MM.1S (cell line): ENCODE measurements around the gene SLC6A12.

Experiments used
- DNase-seq: peaks from one replicate; pipeline ENCODE4 v3.0.0-alpha.2; 2015
- H2AFZ ChIP-seq: fragments of 300-600 bp; sonication (generic); 2 replicates; pipeline ENCODE4 v1.6.0; 2016; ENCODE audit warnings: antibody characterized with exemption, low read length
- H3F3A ChIP-seq: fragments of 300-600 bp; sonication (generic); 2 replicates; pipeline ENCODE4 v1.6.1; 2016; ENCODE audit warnings: mild to moderate bottlenecking, antibody characterized with exemption, low read length, moderate library complexity, mixed read lengths; ENCODE audit not compliant: insufficient read depth
- H3K27ac ChIP-seq: fragments of 300-600 bp; sonication (generic); 2 replicates; pipeline ENCODE4 v1.5.1; 2016; ENCODE audit warnings: mild to moderate bottlenecking, low read length
- H3K27me3 ChIP-seq: fragments of 300-600 bp; sonication (generic); replicated peaks from 2 replicates; pipeline ENCODE4 v1.6.0; 2016; ENCODE audit warnings: low read length; ENCODE audit not compliant: insufficient read depth
- H3K36me3 ChIP-seq: fragments of 300-600 bp; sonication (generic); replicated peaks from 2 replicates; pipeline ENCODE4 v1.6.1; 2016; ENCODE audit warnings: mild to moderate bottlenecking, low read length, mixed read lengths; ENCODE audit not compliant: insufficient read depth
- H3K4me1 ChIP-seq: fragments of 300-600 bp; sonication (generic); 2 replicates; pipeline ENCODE4 v1.6.1; 2016; ENCODE audit warnings: low read length, mixed read lengths
- H3K4me2 ChIP-seq: fragments of 300-600 bp; sonication (generic); 2 replicates; pipeline ENCODE4 v1.6.0; 2016; ENCODE audit warnings: low read depth, low read length
- H3K4me3 ChIP-seq: fragments of 300-600 bp; sonication (generic); 2 replicates; pipeline ENCODE4 v1.5.1; 2016; ENCODE audit warnings: low read length, mixed read lengths
- H3K79me2 ChIP-seq: fragments of 300-600 bp; sonication (generic); 2 replicates; pipeline ENCODE4 v1.6.1; 2016; ENCODE audit warnings: mixed run types, low read length, mixed read lengths
- H3K9ac ChIP-seq: fragments of 300-600 bp; sonication (generic); 2 replicates; pipeline ENCODE4 v1.6.1; 2016; ENCODE audit warnings: low read length, mixed read lengths
- H3K9me2 ChIP-seq: fragments of 300-600 bp; sonication (generic); replicated peaks from 2 replicates; pipeline ENCODE4 v1.6.1; 2016; ENCODE audit warnings: mild to moderate bottlenecking, low read length, mixed read lengths; ENCODE audit not compliant: insufficient read depth
- H3K9me3 ChIP-seq: fragments of 300-600 bp; sonication (generic); replicated peaks from 2 replicates; pipeline ENCODE4 v1.6.1; 2016; ENCODE audit warnings: mild to moderate bottlenecking, low read length, mixed read lengths; ENCODE audit not compliant: insufficient read depth
- H4K20me1 ChIP-seq: fragments of 300-600 bp; sonication (generic); 2 replicates; pipeline ENCODE4 v1.6.1; 2016; ENCODE audit warnings: mild to moderate bottlenecking, low read length, moderate library complexity, mixed read lengths; ENCODE audit not compliant: insufficient read depth
- EZH2 ChIP-seq: fragments of 300-600 bp; sonication (generic); optimal IDR thresholded peaks from 2 replicates; pipeline ENCODE3; 2017; ENCODE audit warnings: low read depth, mild to moderate bottlenecking, antibody characterized with exemption, low read length, mixed read lengths
- EZH2phosphoT487 ChIP-seq: fragments of 300-600 bp; sonication (generic); IDR thresholded peaks from 2 replicates; pipeline ENCODE4 v1.6.1; 2018; ENCODE audit warnings: antibody characterized with exemption, low read length
- TF ChIP-seq, protein P1 (sequence below): fragments of 300-600 bp; sonication (generic); IDR thresholded peaks from 2 replicates; pipeline ENCODE4 v1.5.1; 2016; ENCODE audit warnings: antibody characterized with exemption, low read length, mixed read lengths

SLC6A12 gene

DNA sequence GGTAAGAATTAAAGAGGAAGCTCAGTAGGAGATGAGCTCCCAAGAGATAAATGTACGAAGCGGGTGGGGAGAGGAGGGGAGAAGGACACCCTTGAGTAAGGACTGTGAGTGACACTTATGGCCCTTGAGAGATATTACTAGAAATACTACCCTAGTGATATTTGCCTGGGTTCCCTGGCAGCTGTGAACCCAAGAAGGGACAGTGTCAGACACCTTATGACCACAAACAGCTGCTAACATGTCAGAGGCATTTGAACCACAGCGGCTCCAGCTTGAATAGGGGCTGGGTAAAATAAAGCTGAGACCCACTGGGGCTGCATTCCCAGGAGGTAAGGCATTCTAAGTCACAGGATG, 19.6 kb upstream of the SLC6A12 start:
- Histone ChIP-seq H3K9me2 (no peaks in the 10 kb centered on the region), H3F3A (no peaks in the 10 kb centered on the region), H3K4me3 (no peak overlapping the region), H3K9ac (no peak overlapping the region), H3K79me2 (no peaks in the 10 kb centered on the region), H2AFZ (no peak overlapping the region), H3K4me1 (no peaks in the 10 kb centered on the region), H3K4me2 (no peak overlapping the region), H3K27ac (no peak overlapping the region), H3K27me3 (peaks cover 60% of the 10 kb centered on the region), H4K20me1 (no peaks in the 10 kb centered on the region), H3K9me3 (no peaks in the 10 kb centered on the region), H3K36me3 (no peaks in the 10 kb centered on the region)
- DNase-seq = no peak
- TF ChIP-seq, protein P1, sequence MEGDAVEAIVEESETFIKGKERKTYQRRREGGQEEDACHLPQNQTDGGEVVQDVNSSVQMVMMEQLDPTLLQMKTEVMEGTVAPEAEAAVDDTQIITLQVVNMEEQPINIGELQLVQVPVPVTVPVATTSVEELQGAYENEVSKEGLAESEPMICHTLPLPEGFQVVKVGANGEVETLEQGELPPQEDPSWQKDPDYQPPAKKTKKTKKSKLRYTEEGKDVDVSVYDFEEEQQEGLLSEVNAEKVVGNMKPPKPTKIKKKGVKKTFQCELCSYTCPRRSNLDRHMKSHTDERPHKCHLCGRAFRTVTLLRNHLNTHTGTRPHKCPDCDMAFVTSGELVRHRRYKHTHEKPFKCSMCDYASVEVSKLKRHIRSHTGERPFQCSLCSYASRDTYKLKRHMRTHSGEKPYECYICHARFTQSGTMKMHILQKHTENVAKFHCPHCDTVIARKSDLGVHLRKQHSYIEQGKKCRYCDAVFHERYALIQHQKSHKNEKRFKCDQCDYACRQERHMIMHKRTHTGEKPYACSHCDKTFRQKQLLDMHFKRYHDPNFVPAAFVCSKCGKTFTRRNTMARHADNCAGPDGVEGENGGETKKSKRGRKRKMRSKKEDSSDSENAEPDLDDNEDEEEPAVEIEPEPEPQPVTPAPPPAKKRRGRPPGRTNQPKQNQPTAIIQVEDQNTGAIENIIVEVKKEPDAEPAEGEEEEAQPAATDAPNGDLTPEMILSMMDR = no peak
- TF ChIP-seq EZH2 (no peak), EZH2phosphoT487 (no peak)

DNA sequence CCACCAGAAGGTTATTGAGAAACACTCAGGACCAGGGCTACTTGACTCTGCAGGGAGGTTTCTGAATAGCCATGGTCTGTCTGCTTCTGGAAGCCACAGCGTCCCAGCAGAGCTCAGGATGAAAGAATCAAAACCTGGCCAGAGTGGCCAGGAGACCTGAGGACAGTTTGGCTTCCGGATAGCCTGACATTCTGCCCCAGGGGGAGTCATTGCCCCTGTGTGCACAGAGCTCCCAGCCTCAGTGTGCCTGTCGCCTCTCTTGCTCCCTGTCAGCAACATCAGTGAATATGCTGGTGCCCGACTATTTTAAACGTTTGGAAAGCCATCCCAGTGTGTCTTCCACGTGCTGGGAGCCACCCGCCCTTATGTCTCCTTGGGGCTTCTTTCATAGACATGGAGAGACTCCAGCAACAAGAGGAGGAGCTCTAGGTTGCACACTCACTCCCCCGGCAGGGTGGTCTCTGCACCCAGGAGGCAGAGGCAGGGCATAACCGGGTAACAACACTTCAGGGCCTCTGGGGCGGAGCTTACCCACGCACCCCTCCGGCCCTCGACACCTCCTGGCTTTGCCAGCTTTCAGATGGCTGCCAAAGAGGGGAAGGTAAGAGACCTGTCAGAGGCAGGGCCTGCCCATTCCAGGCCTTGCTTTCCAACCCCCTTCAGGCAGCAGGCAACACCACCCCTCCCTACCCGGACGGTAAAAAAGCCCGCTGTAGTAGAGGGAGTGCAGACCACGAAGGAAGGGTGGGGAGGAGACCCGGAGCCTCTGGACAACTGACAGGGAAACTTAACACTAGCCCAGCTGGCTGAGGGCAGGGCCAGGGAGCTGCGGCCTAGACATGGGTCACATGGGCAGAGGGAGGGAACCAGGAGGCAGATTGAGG, 19.0 kb upstream of the SLC6A12 start:
- H4K20me1 ChIP-seq = no peaks in the 10 kb centered on the region
- no peak for TF ChIP-seq EZH2phosphoT487
- TF ChIP-seq, protein P1 = no peak
- no peaks in the 10 kb centered on the region for H3K4me1 ChIP-seq
- no peak overlapping the region for H3K9ac ChIP-seq
- no peak overlapping the region for H3K4me2 ChIP-seq
- no peak overlapping the region for H2AFZ ChIP-seq
- H3F3A ChIP-seq = no peaks in the 10 kb centered on the region
- H3K4me3 ChIP-seq = no peak overlapping the region
- H3K9me3 ChIP-seq = no peaks in the 10 kb centered on the region
- H3K9me2 ChIP-seq = no peaks in the 10 kb centered on the region
- no peaks in the 10 kb centered on the region for H3K79me2 ChIP-seq
- H3K27ac ChIP-seq = no peak overlapping the region
- no peaks in the 10 kb centered on the region for H3K36me3 ChIP-seq
- no peak for DNase-seq
- H3K27me3 ChIP-seq = peaks cover 62% of the 10 kb centered on the region

DNA sequence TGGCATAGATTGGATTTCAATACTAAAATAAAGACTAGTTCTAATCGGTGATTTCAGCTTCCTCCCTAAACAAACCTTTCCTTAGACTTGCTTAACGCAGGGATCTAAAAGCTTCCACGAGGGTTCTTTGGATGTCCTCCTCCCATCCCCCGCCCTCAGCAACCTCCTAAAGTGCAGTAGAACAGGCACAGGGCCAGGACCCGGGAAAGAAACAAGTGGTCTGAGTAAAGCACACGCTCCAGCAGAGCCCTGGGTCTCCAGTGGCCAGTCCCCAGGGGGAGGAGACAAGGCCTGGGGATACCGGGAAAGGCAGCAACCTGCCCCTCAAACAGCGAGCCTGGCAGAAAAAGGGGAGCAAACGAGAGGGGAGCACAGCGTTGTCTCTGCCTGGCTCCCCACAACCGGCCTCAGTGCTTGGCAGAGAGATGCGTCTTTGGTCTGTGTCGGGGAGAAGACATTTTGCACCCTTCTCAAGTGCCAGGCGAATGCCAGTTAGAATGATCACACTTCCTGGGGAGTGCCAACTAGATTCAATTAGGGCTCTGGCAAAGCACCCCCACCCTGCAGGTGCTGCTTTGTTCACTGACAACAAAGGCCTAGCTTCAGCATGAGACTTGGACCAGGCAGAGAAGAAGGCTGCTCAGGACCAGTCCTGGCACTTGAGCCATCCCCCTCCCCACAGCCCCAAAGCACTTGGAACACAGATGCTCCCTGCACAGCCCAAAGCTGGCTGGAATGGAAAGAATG, 17.1 kb upstream of the SLC6A12 start:
- Histone ChIP-seq H4K20me1 (no peaks in the 10 kb centered on the region), H3K79me2 (no peaks in the 10 kb centered on the region), H3K9ac (no peak overlapping the region), H2AFZ (no peak overlapping the region), H3K9me3 (no peaks in the 10 kb centered on the region), H3K36me3 (no peaks in the 10 kb centered on the region), H3K9me2 (no peaks in the 10 kb centered on the region), H3F3A (no peaks in the 10 kb centered on the region), H3K4me1 (no peaks in the 10 kb centered on the region), H3K27ac (no peak overlapping the region), H3K4me2 (no peak overlapping the region), H3K27me3 (peaks cover 65% of the 10 kb centered on the region), H3K4me3 (no peak overlapping the region)
- DNase-seq = no peak
- TF ChIP-seq, protein P1 = no peak
